ENCODE measurements around the gene MRPS11. TPM values are rescaled to one million over a fixed set of nuclear protein-coding genes. Genes with fewer than 3 reads are reported as not detected.
"Not testable (repeated sequence)": the region's sequence is repeated elsewhere in the genome, so short reads cannot be mapped to it uniquely, and the experiment has no call there.

The MRPS11 gene
- total and polyA plus RNA-seq, 5 experiments from 2014 or later: 28.6 to 71.8 (median 59.0) TPM

DNA sequence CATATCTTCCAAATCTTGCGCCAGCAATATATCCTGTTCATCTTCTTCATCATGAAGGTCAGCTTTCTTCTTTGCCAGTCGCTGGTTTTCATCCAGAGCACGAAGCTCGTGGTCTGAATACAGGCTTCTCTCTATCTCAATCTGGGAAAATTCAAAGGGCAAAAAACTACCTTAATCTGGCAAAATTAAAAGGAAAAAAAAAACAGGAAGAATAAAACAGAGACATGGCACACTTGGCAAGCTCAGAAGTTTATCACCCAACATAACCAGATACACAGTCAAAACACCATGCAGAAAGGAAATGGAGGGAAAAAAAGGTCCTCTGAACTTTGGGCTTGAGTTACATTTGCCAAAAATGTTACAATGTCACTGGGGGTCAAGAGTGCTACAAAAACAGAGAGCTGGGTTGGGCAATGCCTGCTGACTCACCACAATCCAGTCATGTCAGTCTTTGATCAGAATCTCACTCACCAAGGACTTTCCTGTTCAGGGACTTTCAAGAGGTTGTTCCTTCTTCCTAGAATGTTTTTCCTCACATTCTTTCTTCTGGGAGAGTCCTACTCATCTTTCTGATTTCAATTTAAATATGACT, 1.8 kb upstream of the MRPS11 start:
- Mint-ChIP-seq H3K9me3 (no peaks in the 10 kb centered on the region), H3K27me3 (no peaks in the 10 kb centered on the region), H3K4me3 (peak overlapping the region; percentile 7 to 98 (median 94)), H3K36me3 (peaks cover 0 to 49% (median 0%) of the 10 kb centered on the region in 3 donors), H3K4me1 (peaks cover 16 to 35% (median 26%) of the 10 kb centered on the region in 4 donors), H3K27ac (peak overlapping the region in 2 of 10 donors; percentile 15 to 64)
- POLR2A ChIA-PET: interaction anchor here (0.9 kb wide), 1 partner anchor 155 kb away, joined by 3 read pairs; the partner anchor contains the start of gene AEN
- DNase-seq (no peak), ATAC-seq (no peak)

DNA sequence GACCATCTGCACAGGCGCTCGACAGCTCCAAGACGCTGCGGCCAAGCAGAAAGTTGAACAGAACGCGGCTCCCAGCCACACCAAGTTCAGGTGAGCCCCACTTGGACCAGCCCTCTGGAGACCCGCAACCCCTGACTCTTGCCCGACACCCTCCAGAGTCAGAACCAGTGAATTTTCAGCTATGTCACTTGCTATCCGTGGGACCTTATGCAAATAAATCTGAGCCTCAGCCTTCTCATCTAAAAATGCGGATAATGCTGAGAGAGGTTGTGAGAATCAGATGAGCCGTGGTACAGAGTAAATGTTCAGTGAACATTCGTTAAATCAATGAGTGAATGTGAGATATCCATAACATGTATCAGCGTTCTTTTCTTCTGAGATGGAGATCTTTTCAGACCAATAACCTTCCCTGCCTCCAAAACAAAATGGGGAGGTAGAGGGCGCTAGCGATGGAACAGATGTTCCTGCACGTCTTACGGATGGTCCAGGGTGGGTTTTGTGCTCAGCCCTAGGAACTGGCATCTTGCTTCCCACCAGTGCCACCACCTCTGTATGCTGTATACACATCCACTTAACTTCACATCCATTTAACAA, 524 bp downstream of the MRPS11 start:
- H3K36me3 Mint-ChIP-seq: peaks cover 0 to 42% (median 0%) of the 10 kb centered on the region in 3 donors
- no peaks in the 10 kb centered on the region for H3K27me3 Mint-ChIP-seq
- peak overlapping the region; percentile 92 to 100 (median 99) for H3K27ac Mint-ChIP-seq
- POLR2A ChIA-PET: interaction anchor here (1.0 to 2.2 kb wide), 12 partner anchors 11 to 867 kb away, joined by 3 to 12 read pairs (median 6); partner anchors contain the start of genes AEN, ISG20 and POLG
- H3K4me3 Mint-ChIP-seq: peak overlapping the region; percentile 93 to 99 (median 96)
- DNase-seq: no peak
- no peak for ATAC-seq
- H3K4me1 Mint-ChIP-seq: peaks cover 15 to 35% (median 26%) of the 10 kb centered on the region in 4 donors
- H3K9me3 Mint-ChIP-seq: no peaks in the 10 kb centered on the region

DNA sequence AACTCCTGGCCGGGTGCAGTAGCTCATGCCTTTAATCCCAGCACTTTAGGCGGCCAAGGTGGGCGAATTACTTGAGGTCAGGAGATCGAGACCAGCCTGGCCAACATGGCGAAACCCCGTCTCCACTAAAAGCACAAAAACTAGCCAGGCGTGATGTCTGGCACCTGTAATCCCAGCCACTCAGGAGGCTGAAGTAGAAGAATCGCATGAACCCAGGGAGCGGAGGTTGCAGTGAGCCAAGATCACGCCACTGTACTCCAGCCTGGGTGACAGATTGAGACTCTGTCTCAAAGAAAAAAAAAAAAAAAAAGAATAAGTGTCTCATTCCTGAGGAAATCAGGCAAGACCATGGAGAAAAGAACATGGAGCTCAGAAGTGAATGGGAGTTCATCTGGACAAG, 1.2 kb downstream of the MRPS11 start:
- not testable (repeated sequence) for ATAC-seq, DNase-seq, H3K9me3 Mint-ChIP-seq, H3K27me3 Mint-ChIP-seq
- POLR2A ChIA-PET: interaction anchor here (2.2 kb wide), 1 partner anchor 167 kb away, joined by 10 read pairs; no protein-coding TSS in a partner anchor
- Mint-ChIP-seq H3K4me1 (peaks cover 14 to 35% (median 25%) of the 10 kb centered on the region in 4 donors), H3K4me3 (peak overlapping the region in 9 of 10 donors; percentile 39 to 99 (median 95)), H3K36me3 (peaks cover 0 to 38% (median 0%) of the 10 kb centered on the region in 3 donors), H3K27ac (peak overlapping the region in 2 of 10 donors; percentile 99 to 100)

DNA sequence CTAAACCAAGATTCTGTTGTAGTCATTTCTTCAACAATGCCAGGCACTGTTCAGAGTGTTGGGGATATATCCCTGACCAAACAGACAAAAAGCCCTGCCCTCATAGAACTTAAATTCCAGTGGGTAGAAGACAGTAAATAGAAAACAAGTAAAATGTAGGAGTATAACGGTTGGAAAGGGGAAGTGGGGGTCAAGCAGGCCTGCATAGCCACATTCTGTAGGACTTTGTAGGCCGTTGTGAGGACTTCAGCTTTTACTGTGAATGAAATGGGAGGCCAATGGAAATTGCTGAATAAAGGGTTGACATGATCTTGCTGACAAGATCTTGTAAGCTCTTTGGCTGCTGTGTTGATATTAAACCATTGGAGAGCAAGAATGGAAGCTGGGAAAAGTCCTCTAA, 1.8 kb downstream of the MRPS11 start:
- H3K4me1 Mint-ChIP-seq: peaks cover 14 to 35% (median 25%) of the 10 kb centered on the region in 4 donors
- no peaks in the 10 kb centered on the region for H3K27me3 Mint-ChIP-seq
- H3K9me3 Mint-ChIP-seq: no peaks in the 10 kb centered on the region
- peaks cover 0 to 38% (median under 1%) of the 10 kb centered on the region in 3 donors for H3K36me3 Mint-ChIP-seq
- DNase-seq (no peak), ATAC-seq (no peak)
- H3K27ac Mint-ChIP-seq: peak overlapping the region in 1 of 10 donors; percentile 99
- POLR2A ChIA-PET: no interaction called here
- peak overlapping the region in 3 of 10 donors; percentile 39 to 48 (median 39) for H3K4me3 Mint-ChIP-seq

DNA sequence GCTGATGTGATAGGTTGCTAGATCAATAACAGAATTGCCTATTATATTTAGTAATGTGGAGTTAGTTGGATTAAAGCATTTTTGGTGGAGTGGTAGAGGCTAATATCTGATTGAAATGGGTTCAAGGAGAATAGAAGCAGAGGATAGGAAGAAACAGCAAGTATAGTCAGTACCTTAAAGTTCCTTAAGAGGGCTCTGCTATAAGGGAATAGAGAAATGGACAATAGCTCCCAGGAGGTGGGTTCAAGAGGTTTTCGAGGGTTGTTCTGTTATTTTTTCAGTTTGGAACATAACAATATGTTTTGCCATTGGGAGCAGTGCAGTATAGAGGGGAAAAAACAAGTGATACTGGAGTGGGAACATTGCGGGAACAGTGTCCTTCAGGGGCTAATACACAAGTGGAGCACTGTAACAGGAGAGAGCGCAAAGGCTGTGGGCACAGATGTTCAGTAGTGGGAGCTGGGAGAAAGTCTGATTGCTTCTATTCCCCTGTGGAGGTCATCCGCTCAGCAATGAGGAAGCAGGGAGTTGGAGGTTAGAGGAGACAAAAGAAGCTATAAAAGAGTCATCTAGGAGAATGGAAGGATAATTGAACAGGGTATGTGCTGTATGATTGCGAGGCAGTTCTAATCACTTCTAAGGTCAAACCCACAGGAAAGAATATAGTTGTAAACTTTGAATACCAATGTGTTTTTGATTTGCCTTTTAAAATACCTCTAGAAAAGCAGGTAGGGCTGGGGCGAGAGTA, 3.3 kb downstream of the MRPS11 start:
- Mint-ChIP-seq H3K9me3 (no peaks in the 10 kb centered on the region), H3K4me1 (peaks cover 12 to 27% (median 23%) of the 10 kb centered on the region in 4 donors), H3K27me3 (no peaks in the 10 kb centered on the region), H3K27ac (no peak overlapping the region), H3K4me3 (no peak overlapping the region), H3K36me3 (peaks cover 0 to 41% (median 4%) of the 10 kb centered on the region in 3 donors)
- DNase-seq: no peak
- POLR2A ChIA-PET: no interaction called here
- ATAC-seq: no peak

DNA sequence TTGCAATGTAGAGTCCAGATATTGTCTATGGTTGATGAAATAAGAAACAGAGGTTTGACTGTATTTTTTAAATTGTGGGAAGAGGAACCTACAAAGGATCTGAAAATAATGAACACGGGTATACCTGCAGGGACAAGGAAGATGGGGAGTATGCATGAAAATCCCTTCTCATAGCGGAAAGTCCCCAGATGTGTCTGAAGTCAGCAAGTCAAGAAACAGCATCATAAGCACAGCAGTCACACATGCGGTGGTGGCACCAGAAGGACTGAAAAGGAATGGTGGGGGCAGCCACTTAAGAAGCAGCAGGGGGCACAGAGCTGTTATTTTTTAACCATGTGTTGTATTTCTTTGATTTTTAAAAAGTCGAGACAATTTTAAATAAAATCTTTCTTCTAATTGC, 4.7 kb downstream of the MRPS11 start:
- ATAC-seq: no peak
- Mint-ChIP-seq H3K4me3 (no peak overlapping the region), H3K27ac (no peak overlapping the region), H3K9me3 (no peaks in the 10 kb centered on the region), H3K27me3 (no peaks in the 10 kb centered on the region), H3K36me3 (peaks cover 0 to 50% (median 4%) of the 10 kb centered on the region in 3 donors), H3K4me1 (peaks cover 5 to 14% (median 10%) of the 10 kb centered on the region in 4 donors)
- POLR2A ChIA-PET: no interaction called here
- DNase-seq: no peak

DNA sequence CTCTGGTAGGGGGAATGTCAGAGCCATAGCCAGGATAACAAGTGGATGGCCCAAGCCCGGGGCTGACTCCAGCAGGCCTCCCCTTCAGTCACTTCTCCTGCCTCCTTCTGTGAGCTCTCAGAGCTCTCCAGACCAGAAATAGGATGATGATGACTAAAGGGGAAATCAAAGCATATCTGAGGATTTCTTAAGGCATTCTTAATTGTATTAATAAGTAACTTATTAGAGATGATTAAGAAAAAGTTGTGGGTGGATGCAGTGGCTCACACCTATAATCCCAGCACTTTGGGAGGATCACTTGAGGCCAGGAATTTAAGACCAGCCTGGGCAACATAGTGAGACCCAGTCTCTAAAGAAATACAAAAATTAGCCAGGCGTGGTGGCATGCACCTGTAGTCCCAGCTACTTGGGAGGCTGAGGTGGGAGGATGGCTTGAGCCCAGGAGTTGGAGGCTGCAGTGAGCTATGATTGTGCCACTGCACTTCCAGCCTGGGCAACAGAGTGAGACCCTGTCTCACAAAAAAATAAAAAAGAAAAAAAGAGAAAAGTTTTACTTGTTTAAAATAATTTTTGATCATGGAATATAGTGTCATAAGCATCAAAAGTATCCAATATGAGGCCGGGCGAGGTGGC, 6.3 kb downstream of the MRPS11 start:
- POLR2A ChIA-PET: not testable (repeated sequence)

DNA sequence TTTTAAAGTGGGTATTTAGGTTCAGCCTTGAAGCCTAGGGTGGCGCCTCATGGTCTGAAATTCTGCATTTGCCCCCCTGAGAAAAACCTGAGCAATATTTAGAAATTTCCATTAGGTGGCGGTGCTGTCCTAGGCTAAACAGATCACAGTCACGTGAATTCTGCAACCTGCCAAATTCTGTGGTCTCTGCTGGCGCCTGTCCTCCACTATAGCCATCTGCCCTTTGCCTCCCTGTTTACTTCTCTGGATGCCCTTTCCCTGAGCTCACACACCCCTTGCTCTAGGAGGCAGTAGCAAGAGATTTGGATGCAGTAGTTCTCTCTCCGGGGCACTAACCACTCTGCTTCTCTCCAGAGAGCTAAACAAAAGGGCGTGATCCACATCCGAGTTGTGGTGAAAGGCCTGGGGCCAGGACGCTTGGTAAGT, 9.1 kb downstream of the MRPS11 start:
- H3K4me3 Mint-ChIP-seq: no peak overlapping the region
- POLR2A ChIA-PET: no interaction called here

More for the DNA sequence above, 6.3 kb downstream of the MRPS11 start:
- not testable (repeated sequence) for ATAC-seq, H3K27ac Mint-ChIP-seq, H3K4me1 Mint-ChIP-seq, DNase-seq, H3K27me3 Mint-ChIP-seq, H3K9me3 Mint-ChIP-seq, H3K4me3 Mint-ChIP-seq
- H3K36me3 Mint-ChIP-seq: peaks cover 0 to 60% (median 6%) of the 10 kb centered on the region in 3 donors

DNA sequence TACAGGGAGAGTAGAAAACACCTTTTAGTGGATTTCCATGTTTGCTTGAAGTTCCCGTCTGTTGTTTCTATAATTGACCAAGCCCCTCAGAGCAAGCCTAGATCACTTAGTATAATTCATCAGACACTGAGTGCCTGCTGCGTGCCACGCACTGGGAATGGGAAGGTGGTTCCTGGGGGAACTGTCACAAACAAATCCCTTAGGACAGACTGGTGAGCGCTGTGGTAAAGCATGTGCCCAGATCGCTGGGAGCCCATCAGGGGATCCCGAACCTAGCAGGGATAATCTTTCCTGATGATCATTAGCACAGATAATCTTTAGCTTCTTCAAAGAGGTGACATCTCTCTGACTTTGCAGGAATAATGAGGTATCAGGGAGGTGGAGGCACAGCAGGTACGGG, 9.6 kb downstream of the MRPS11 start:
- peak overlapping the region in 1 of 10 donors; percentile 14 for H3K4me3 Mint-ChIP-seq
- H3K4me1 Mint-ChIP-seq: peaks cover 0 to under 1% (median 0%) of the 10 kb centered on the region in 4 donors
- DNase-seq (no peak), ATAC-seq (no peak)
- H3K9me3 Mint-ChIP-seq: no peaks in the 10 kb centered on the region
- POLR2A ChIA-PET: no interaction called here
- H3K27ac Mint-ChIP-seq: no peak overlapping the region
- no peaks in the 10 kb centered on the region for H3K27me3 Mint-ChIP-seq
- H3K36me3 Mint-ChIP-seq: peaks cover 0 to 61% (median 7%) of the 10 kb centered on the region in 3 donors

More for the DNA sequence above, 9.1 kb downstream of the MRPS11 start:
- ATAC-seq (no peak), DNase-seq (peak in 4 of 10 donors; percentile 5 to 39 (median 29))
- Mint-ChIP-seq H3K36me3 (peaks cover 0 to 66% (median 6%) of the 10 kb centered on the region in 3 donors), H3K4me1 (no peaks in the 10 kb centered on the region), H3K27ac (no peak overlapping the region), H3K27me3 (no peaks in the 10 kb centered on the region), H3K9me3 (no peaks in the 10 kb centered on the region)

DNA sequence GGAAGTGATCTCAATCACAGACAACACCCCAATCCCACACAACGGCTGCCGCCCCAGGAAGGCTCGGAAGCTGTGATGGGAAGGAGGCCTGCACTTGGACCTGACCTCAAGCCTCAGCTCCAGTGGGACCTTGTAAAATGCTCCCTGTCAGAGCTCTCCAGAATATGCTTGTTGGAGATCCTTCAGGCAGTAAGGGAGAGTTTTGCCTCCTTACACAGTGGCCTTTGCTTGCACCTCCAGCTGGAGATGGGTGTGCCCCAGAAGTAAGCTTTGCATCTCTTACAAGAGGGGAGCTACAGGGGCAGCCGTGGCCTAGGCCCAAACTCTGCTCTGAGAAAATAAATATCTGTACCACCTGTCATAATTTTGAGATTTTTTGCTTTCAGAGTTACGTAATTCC, 10.4 kb downstream of the MRPS11 start:
- POLR2A ChIA-PET: interaction anchor here (2.1 kb wide), 1 partner anchor 11 kb away, joined by 6 read pairs; the partner anchor contains the start of genes MRPL46 and MRPS11
- no peak for ATAC-seq
- Mint-ChIP-seq H3K27ac (no peak overlapping the region), H3K4me1 (peaks cover 0 to 2% (median 0%) of the 10 kb centered on the region in 4 donors), H3K4me3 (no peak overlapping the region), H3K27me3 (peaks cover 0 to 2% (median 0%) of the 10 kb centered on the region in 5 donors), H3K36me3 (peaks cover 0 to 54% (median 12%) of the 10 kb centered on the region in 3 donors), H3K9me3 (no peaks in the 10 kb centered on the region)
- no peak for DNase-seq

DNA sequence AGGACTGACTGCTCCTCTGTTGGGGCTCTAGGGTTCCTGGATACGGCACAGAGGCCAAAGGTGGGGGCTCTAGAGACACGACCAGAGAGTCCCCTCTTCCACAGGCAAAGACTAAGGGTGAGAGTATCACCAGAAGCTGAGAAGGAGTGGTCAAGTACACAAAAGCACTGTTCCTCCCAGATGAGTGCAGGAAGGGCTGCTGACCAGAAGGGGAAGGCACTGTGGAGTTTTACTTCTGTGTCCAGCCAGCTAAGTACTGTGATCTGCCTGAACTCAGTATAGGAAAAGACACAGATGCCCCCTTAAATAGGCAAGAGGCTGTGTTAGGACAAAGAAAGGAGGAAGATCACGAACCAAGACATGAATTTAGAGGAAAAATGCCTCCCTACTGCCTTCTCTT, 11.7 kb downstream of the MRPS11 start:
- no peak for DNase-seq
- Mint-ChIP-seq H3K27ac (peak overlapping the region in 1 of 10 donors; percentile 13), H3K4me1 (peaks cover 0 to 2% (median 0%) of the 10 kb centered on the region in 4 donors), H3K9me3 (no peaks in the 10 kb centered on the region), H3K27me3 (peaks cover 0 to 2% (median 0%) of the 10 kb centered on the region in 5 donors), H3K4me3 (no peak overlapping the region), H3K36me3 (peaks cover 0 to 46% (median 12%) of the 10 kb centered on the region in 3 donors)
- no peak for ATAC-seq
- POLR2A ChIA-PET: interaction anchor here (2.1 kb wide), 1 partner anchor 12 kb away, joined by 6 read pairs; the partner anchor contains the start of genes MRPL46 and MRPS11

DNA sequence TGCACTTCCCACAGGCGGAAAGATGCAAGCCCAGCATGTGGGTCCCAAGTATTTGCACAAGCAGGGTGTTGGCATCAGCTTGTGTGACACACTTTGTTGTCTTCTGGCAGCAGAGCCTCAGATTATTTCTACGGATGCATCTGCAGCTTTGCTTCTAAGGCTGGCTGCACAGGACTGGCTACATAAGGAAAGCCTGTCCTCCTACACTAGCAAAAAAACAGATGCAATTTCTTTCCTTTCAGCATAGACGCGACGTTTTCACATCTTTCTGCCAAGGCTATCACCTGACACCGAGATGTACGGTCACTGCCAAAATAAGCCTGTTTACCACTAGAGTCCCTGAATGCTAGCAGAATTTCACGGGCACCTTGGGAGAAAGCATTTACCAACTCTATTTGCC, 13.5 kb downstream of the MRPS11 start:
- Mint-ChIP-seq H3K9me3 (no peaks in the 10 kb centered on the region), H3K4me3 (no peak overlapping the region), H3K27me3 (peaks cover 0 to 2% (median 0%) of the 10 kb centered on the region in 5 donors), H3K4me1 (peaks cover 0 to 4% (median 0%) of the 10 kb centered on the region in 4 donors), H3K36me3 (peaks cover 0 to 28% (median 7%) of the 10 kb centered on the region in 3 donors), H3K27ac (peak overlapping the region in 1 of 10 donors; percentile 42)
- ATAC-seq (no peak), DNase-seq (no peak)
- POLR2A ChIA-PET: no interaction called here

Data from naive thymus-derived CD8-positive, alpha-beta T cell (primary cell).